Measurements from ENCODE around the gene RASL10B.
A peak's percentile ranks its signal among the peaks of the same experiment; 100 is the strongest.

Gene RASL10B

GRCh38 chr17:35723735-35724134 lies 7.7 kb upstream of the RASL10B start:
- DNase-seq = no peak

GRCh38 chr17:35725058-35725457 lies 6.4 kb upstream of the RASL10B start:
- no peak for DNase-seq

GRCh38 chr17:35725802-35726126 lies 5.7 kb upstream of the RASL10B start:
- no peak for DNase-seq

GRCh38 chr17:35726127-35726952 lies 5.1 kb upstream of the RASL10B start:
- peak; percentile 68 for DNase-seq

GRCh38 chr17:35726953-35727460 lies 4.4 kb upstream of the RASL10B start:
- peak; percentile 91 for DNase-seq

GRCh38 chr17:35727635-35728034 lies 3.8 kb upstream of the RASL10B start:
- DNase-seq = no peak

GRCh38 chr17:35728551-35728950 lies 2.9 kb upstream of the RASL10B start:
- DNase-seq = no peak

GRCh38 chr17:35729405-35729833 lies 2.0 kb upstream of the RASL10B start:
- peak; percentile 13 for DNase-seq

GRCh38 chr17:35730400-35731005 lies 936 bp upstream of the RASL10B start:
- no peak for DNase-seq

GRCh38 chr17:35731917-35732805 lies 722 bp downstream of the RASL10B start:
- DNase-seq = no peak

- no peak for DNase-seq
Observed at GRCh38 chr17:35732806-35733136, 1.3 kb downstream of the RASL10B start.

- peak; percentile 28 for DNase-seq
Observed at GRCh38 chr17:35733366-35733765, 1.9 kb downstream of the RASL10B start.

- no peak for DNase-seq
Observed at GRCh38 chr17:35734396-35734795, 3.0 kb downstream of the RASL10B start.

GRCh38 chr17:35735036-35735805 lies 3.8 kb downstream of the RASL10B start:
- DNase-seq = no peak

GRCh38 chr17:35736236-35736635 lies 4.8 kb downstream of the RASL10B start:
- DNase-seq = no peak

GRCh38 chr17:35738519-35739133 lies 7.2 kb downstream of the RASL10B start:
- DNase-seq = no peak

GRCh38 chr17:35740216-35740615 lies 8.8 kb downstream of the RASL10B start:
- no peak for DNase-seq

- DNase-seq = no peak
Observed at GRCh38 chr17:35740997-35741931, 9.8 kb downstream of the RASL10B start.

GRCh38 chr17:35742496-35742895 lies 11.1 kb downstream of the RASL10B start:
- DNase-seq = no peak

- no peak for DNase-seq
Observed at GRCh38 chr17:35742896-35743477, 11.5 kb downstream of the RASL10B start.
